ENCODE measurements around the gene PRKRA. TPM values are rescaled to one million over a fixed set of nuclear protein-coding genes. Genes with fewer than 3 reads are reported as not detected.
"Not testable (repeated sequence)": the region's sequence is repeated elsewhere in the genome, so short reads cannot be mapped to it uniquely, and the experiment has no call there.

PRKRA gene
- total RNA-seq, 5 donors from 2014 or later (not counting 1 experiment from before 2014, with no cell fraction given): 49.4 to 98.7 (median 52.7) TPM

- 100% methylated on average over 1 of the region's 2 CpGs for whole genome bisulfite sequencing (ENCODE audit: insufficient coverage)
- no peaks in the 10 kb centered on the region for H3K36me3 Mint-ChIP-seq
- CTCF ChIA-PET: interaction anchor here in 1 of 2 donors (1.0 kb wide), 1 partner anchor 20 kb away, joined by 3 read pairs; no protein-coding TSS in a partner anchor
- H3K4me1 ChIP-seq (ENCODE audit: control insufficient read depth in 1 of 2, extremely low read depth in 1 of 2, insufficient read depth in 2 of 2, low read length in 2 of 2): peaks cover 3 to 7% of the 10 kb centered on the region in 2 experiments
- H3K4me3 ChIP-seq (ENCODE audit: control insufficient read depth in 1 of 2, extremely low read depth in 1 of 2, low read length in 1 of 2): no peak overlapping the region
- H3K27me3 Mint-ChIP-seq: no peaks in the 10 kb centered on the region
- H3K4me1 Mint-ChIP-seq: peaks cover 3 to 9% (median 4%) of the 10 kb centered on the region in 3 donors
- H3K27me3 ChIP-seq (replicated peaks in 1 of 2; ENCODE audit: control insufficient read depth in 2 of 2, extremely low read depth in 1 of 2, insufficient read depth in 2 of 2, low read length in 1 of 2): no peaks in the 10 kb centered on the region
- no peaks in the 10 kb centered on the region for H3K36me3 ChIP-seq (ENCODE audit: control insufficient read depth in 2 of 2, extremely low read depth in 1 of 2, insufficient read depth in 1 of 2, low read length in 1 of 2)
- DNase-seq (no peak), ATAC-seq (replicated peaks in 1 of 4) (no peak)
- H3K27ac ChIP-seq (ENCODE audit: low read length): no peak overlapping the region
- no peak overlapping the region for H3K27ac Mint-ChIP-seq
- no peak overlapping the region for H3K4me3 Mint-ChIP-seq
- H3K9me3 ChIP-seq: no peaks in the 10 kb centered on the region
- no peaks in the 10 kb centered on the region for H3K9me3 Mint-ChIP-seq
- POLR2A ChIA-PET: interaction anchor here (0.6 kb wide), 2 partner anchors 26 to 100 kb away, joined by 3 to 4 read pairs; no protein-coding TSS in a partner anchor
Measured at GRCh38 chr2:178473373-178473772, 22.4 kb upstream of the PRKRA start.

- CTCF ChIA-PET, H3K27ac Mint-ChIP-seq: not testable (repeated sequence)
- no CpG with 5 or more reads among the region's 5 CpGs for WGBS (ENCODE audit: insufficient coverage)
Measured at GRCh38 chr2:178471313-178471712, 20.3 kb upstream of the PRKRA start.

GRCh38 chr2:178469219-178469849 lies 18.4 kb upstream of the PRKRA start:
- Histone ChIP-seq H3K27me3 (replicated peaks in 1 of 2; ENCODE audit: control insufficient read depth in 2 of 2, extremely low read depth in 1 of 2, insufficient read depth in 2 of 2, low read length in 1 of 2) (no peaks in the 10 kb centered on the region), H3K27ac (ENCODE audit: low read length) (no peak overlapping the region), H3K4me1 (ENCODE audit: control insufficient read depth in 1 of 2, extremely low read depth in 1 of 2, insufficient read depth in 2 of 2, low read length in 2 of 2) (no peaks in the 10 kb centered on the region), H3K9me3 (no peaks in the 10 kb centered on the region), H3K36me3 (ENCODE audit: control insufficient read depth in 2 of 2, extremely low read depth in 1 of 2, insufficient read depth in 1 of 2, low read length in 1 of 2) (peaks cover 0 to 3% of the 10 kb centered on the region in 2 donors), H3K4me3 (ENCODE audit: control insufficient read depth in 1 of 2, extremely low read depth in 1 of 2, low read length in 1 of 2) (no peak overlapping the region)
- ATAC-seq (replicated peaks in 1 of 4): no peak
- CTCF ChIA-PET: interaction anchor here in 1 of 2 donors (0.6 kb wide), 1 partner anchor 1325 kb away, joined by 4 read pairs; no protein-coding TSS in a partner anchor
- no peak for DNase-seq
- H3K9me3 Mint-ChIP-seq: no peaks in the 10 kb centered on the region
- POLR2A ChIA-PET: interaction anchor here in 1 of 2 donors (1.0 kb wide), 1 partner anchor 18 kb away, joined by 3 read pairs; the partner anchor contains the start of genes PJVK and PRKRA
- no peak overlapping the region for H3K4me3 Mint-ChIP-seq
- no peaks in the 10 kb centered on the region for H3K27me3 Mint-ChIP-seq
- H3K27ac Mint-ChIP-seq: no peak overlapping the region
- WGBS (ENCODE audit: insufficient coverage): 100% methylated on average over 3 of the region's 7 CpGs
- peaks cover 4% of the 10 kb centered on the region for H3K36me3 Mint-ChIP-seq
- no peaks in the 10 kb centered on the region for H3K4me1 Mint-ChIP-seq

More at GRCh38 chr2:178471313-178471712, 20.3 kb upstream of the PRKRA start:
- H3K27me3 Mint-ChIP-seq; H3K27me3 ChIP-seq (replicated peaks in 1 of 2; ENCODE audit: control insufficient read depth in 2 of 2, extremely low read depth in 1 of 2, insufficient read depth in 2 of 2, low read length in 1 of 2); H3K4me3 ChIP-seq (ENCODE audit: control insufficient read depth in 1 of 2, extremely low read depth in 1 of 2, low read length in 1 of 2); H3K36me3 ChIP-seq (ENCODE audit: control insufficient read depth in 2 of 2, extremely low read depth in 1 of 2, insufficient read depth in 1 of 2, low read length in 1 of 2); H3K36me3 Mint-ChIP-seq; H3K9me3 ChIP-seq; H3K4me1 ChIP-seq (ENCODE audit: control insufficient read depth in 1 of 2, extremely low read depth in 1 of 2, insufficient read depth in 2 of 2, low read length in 2 of 2); DNase-seq; H3K4me3 Mint-ChIP-seq; H3K9me3 Mint-ChIP-seq; ATAC-seq (replicated peaks in 1 of 4); H3K27ac ChIP-seq (ENCODE audit: low read length); H3K4me1 Mint-ChIP-seq: not testable (repeated sequence)
- POLR2A ChIA-PET: interaction anchor here in 1 of 2 donors (0.7 kb wide), 1 partner anchor 20 kb away, joined by 6 read pairs; the partner anchor contains the start of genes PJVK and PRKRA

- Histone ChIP-seq H3K36me3 (ENCODE audit: control insufficient read depth in 2 of 2, extremely low read depth in 1 of 2, insufficient read depth in 1 of 2, low read length in 1 of 2) (no peaks in the 10 kb centered on the region), H3K9me3 (no peaks in the 10 kb centered on the region), H3K4me3 (ENCODE audit: control insufficient read depth in 1 of 2, extremely low read depth in 1 of 2, low read length in 1 of 2) (no peak overlapping the region), H3K27ac (ENCODE audit: low read length) (no peak overlapping the region), H3K27me3 (replicated peaks in 1 of 2; ENCODE audit: control insufficient read depth in 2 of 2, extremely low read depth in 1 of 2, insufficient read depth in 2 of 2, low read length in 1 of 2) (no peaks in the 10 kb centered on the region), H3K4me1 (ENCODE audit: control insufficient read depth in 1 of 2, extremely low read depth in 1 of 2, insufficient read depth in 2 of 2, low read length in 2 of 2) (no peaks in the 10 kb centered on the region)
- DNase-seq (no peak), ATAC-seq (replicated peaks in 1 of 4) (no peak)
- ChIA-PET CTCF (no interaction called here), POLR2A (no interaction called here)
- Mint-ChIP-seq H3K4me1 (peaks cover 0 to under 1% (median 0%) of the 10 kb centered on the region in 3 donors), H3K36me3 (no peaks in the 10 kb centered on the region), H3K27ac (no peak overlapping the region), H3K4me3 (no peak overlapping the region), H3K9me3 (no peaks in the 10 kb centered on the region), H3K27me3 (no peaks in the 10 kb centered on the region)
- WGBS (ENCODE audit: insufficient coverage): 92% methylated on average over 2 of the region's 11 CpGs
Measured at GRCh38 chr2:178457390-178457886, 6.5 kb upstream of the PRKRA start.

- 86% methylated on average over 3 of the region's 5 CpGs for WGBS (ENCODE audit: insufficient coverage)
Measured at GRCh38 chr2:178455947-178456346, 5.0 kb upstream of the PRKRA start.

GRCh38 chr2:178452870-178453269 lies 1.9 kb upstream of the PRKRA start:
- POLR2A ChIA-PET: interaction anchor here in 1 of 2 donors (0.6 to 0.7 kb wide), 2 partner anchors 71 to 1188 kb away, joined by 4 read pairs; partner anchors contain the start of gene NFE2L2
- no peak overlapping the region for H3K4me3 Mint-ChIP-seq
- no peak for DNase-seq

More at GRCh38 chr2:178455947-178456346, 5.0 kb upstream of the PRKRA start:
- ChIA-PET POLR2A (no interaction called here), CTCF (interaction anchor here in 1 of 2 donors (0.8 kb wide), 1 partner anchor 28 kb away, joined by 3 read pairs; no protein-coding TSS in a partner anchor)
- Mint-ChIP-seq H3K27ac (no peak overlapping the region), H3K27me3 (no peaks in the 10 kb centered on the region), H3K9me3 (no peaks in the 10 kb centered on the region), H3K4me1 (peaks cover 0 to 8% (median 4%) of the 10 kb centered on the region in 3 donors), H3K36me3 (no peaks in the 10 kb centered on the region), H3K4me3 (no peak overlapping the region)
- ATAC-seq (replicated peaks in 1 of 4): no peak
- Histone ChIP-seq H3K36me3 (ENCODE audit: control insufficient read depth in 2 of 2, extremely low read depth in 1 of 2, insufficient read depth in 1 of 2, low read length in 1 of 2) (no peaks in the 10 kb centered on the region), H3K27me3 (replicated peaks in 1 of 2; ENCODE audit: control insufficient read depth in 2 of 2, extremely low read depth in 1 of 2, insufficient read depth in 2 of 2, low read length in 1 of 2) (no peaks in the 10 kb centered on the region), H3K9me3 (no peaks in the 10 kb centered on the region), H3K4me1 (ENCODE audit: control insufficient read depth in 1 of 2, extremely low read depth in 1 of 2, insufficient read depth in 2 of 2, low read length in 2 of 2) (peaks cover 0 to 8% of the 10 kb centered on the region in 2 experiments), H3K4me3 (ENCODE audit: control insufficient read depth in 1 of 2, extremely low read depth in 1 of 2, low read length in 1 of 2) (no peak overlapping the region), H3K27ac (ENCODE audit: low read length) (no peak overlapping the region)
- no peak for DNase-seq

More at GRCh38 chr2:178452870-178453269, 1.9 kb upstream of the PRKRA start:
- H3K36me3 Mint-ChIP-seq: peaks cover 9% of the 10 kb centered on the region
- peaks cover 23 to 32% (median 29%) of the 10 kb centered on the region in 3 donors for H3K4me1 Mint-ChIP-seq
- Histone ChIP-seq H3K9me3 (no peaks in the 10 kb centered on the region), H3K27ac (ENCODE audit: low read length) (no peak overlapping the region), H3K4me3 (ENCODE audit: control insufficient read depth in 1 of 2, extremely low read depth in 1 of 2, low read length in 1 of 2) (no peak overlapping the region), H3K4me1 (ENCODE audit: control insufficient read depth in 1 of 2, extremely low read depth in 1 of 2, insufficient read depth in 2 of 2, low read length in 2 of 2) (peaks cover 10 to 27% of the 10 kb centered on the region in 2 experiments), H3K36me3 (ENCODE audit: control insufficient read depth in 2 of 2, extremely low read depth in 1 of 2, insufficient read depth in 1 of 2, low read length in 1 of 2) (peaks cover 0 to 8% of the 10 kb centered on the region in 2 donors), H3K27me3 (replicated peaks in 1 of 2; ENCODE audit: control insufficient read depth in 2 of 2, extremely low read depth in 1 of 2, insufficient read depth in 2 of 2, low read length in 1 of 2) (no peaks in the 10 kb centered on the region)
- CTCF ChIA-PET: interaction anchor here in 1 of 2 donors (1.0 to 1.1 kb wide), 2 partner anchors 21 to 38 kb away, joined by 3 read pairs; no protein-coding TSS in a partner anchor
- no peaks in the 10 kb centered on the region for H3K9me3 Mint-ChIP-seq
- H3K27me3 Mint-ChIP-seq: no peaks in the 10 kb centered on the region
- H3K27ac Mint-ChIP-seq: no peak overlapping the region
- no CpG with 5 or more reads among the region's 5 CpGs for WGBS (ENCODE audit: insufficient coverage)
- no peak for ATAC-seq (replicated peaks in 1 of 4)

Data from T-cell (primary cell).